SK-N-SH treated with all-trans-retinoic acid at 6 μM for 48 hours (cell line): ENCODE measurements around the gene PLXNB1.

ENCODE experiments used
- ARNTL ChIP-seq: fragments of 450-650 bp; formaldehyde crosslinking; IDR thresholded peaks from 2 replicates; pipeline ENCODE4 v1.5.0; 2020; ENCODE audit warnings: low read depth, mild to moderate bottlenecking, moderate library complexity, borderline replicate concordance
- BACH2 ChIP-seq: fragments of 250-450 bp; sonication (Bioruptor Pico); IDR thresholded peaks from 2 replicates; pipeline ENCODE4 v1.9.0; 2021; ENCODE audit warnings: mild to moderate bottlenecking, borderline replicate concordance
- CSDC2 ChIP-seq: fragments of 250-450 bp; sonication (Bioruptor Pico); IDR thresholded peaks from 2 replicates; pipeline ENCODE4 v1.5.0; 2020; ENCODE audit warnings: mild to moderate bottlenecking, moderate library complexity
- RARB ChIP-seq: fragments of 250-450 bp; sonication (Bioruptor Pico); IDR thresholded peaks from 2 replicates; pipeline ENCODE4 v1.8.0; 2021; ENCODE audit warnings: mild to moderate bottlenecking, moderate library complexity
- SNAI2 ChIP-seq: fragments of 250-450 bp; sonication (Bioruptor Pico); IDR thresholded peaks from 2 replicates; pipeline ENCODE4 v1.5.0; 2020; ENCODE audit warnings: mild to moderate bottlenecking, moderate library complexity
- TOX ChIP-seq: fragments of 250-450 bp; sonication (Bioruptor Pico); IDR thresholded peaks from 2 replicates; pipeline ENCODE4 v1.8.0; 2021; ENCODE audit warnings: mild to moderate bottlenecking, moderate library complexity, borderline replicate concordance
- ZFP3 ChIP-seq: fragments of 250-450 bp; sonication (Bioruptor Pico); IDR thresholded peaks from 2 replicates; pipeline ENCODE4 v1.5.0; 2020; ENCODE audit warnings: mild to moderate bottlenecking, moderate library complexity
- ZFP30 ChIP-seq: fragments of 450-650 bp; formaldehyde crosslinking; IDR thresholded peaks from 2 replicates; pipeline ENCODE4 v1.5.0; 2022; ENCODE audit warnings: mild to moderate bottlenecking, moderate library complexity
- TF ChIP-seq, protein P1 (sequence below): fragments of 250-450 bp; sonication (Bioruptor Pico); IDR thresholded peaks from 2 replicates; pipeline ENCODE4 v1.8.0; 2021; ENCODE audit warnings: low read depth, mild to moderate bottlenecking, moderate library complexity, borderline replicate concordance
- TF ChIP-seq, protein P2 (sequence below): fragments of 250-450 bp; sonication (Bioruptor Pico); IDR thresholded peaks from 2 replicates; pipeline ENCODE4 v1.5.1; 2020; ENCODE audit warnings: low read depth, mild to moderate bottlenecking, moderate library complexity

GRCh38 chr3:48434591-48435222, 4.8 kb upstream of the PLXNB1 start:
- no peak for TF ChIP-seq ZFP30 (CRISPR knock-in tag)
- TF ChIP-seq, protein P1, sequence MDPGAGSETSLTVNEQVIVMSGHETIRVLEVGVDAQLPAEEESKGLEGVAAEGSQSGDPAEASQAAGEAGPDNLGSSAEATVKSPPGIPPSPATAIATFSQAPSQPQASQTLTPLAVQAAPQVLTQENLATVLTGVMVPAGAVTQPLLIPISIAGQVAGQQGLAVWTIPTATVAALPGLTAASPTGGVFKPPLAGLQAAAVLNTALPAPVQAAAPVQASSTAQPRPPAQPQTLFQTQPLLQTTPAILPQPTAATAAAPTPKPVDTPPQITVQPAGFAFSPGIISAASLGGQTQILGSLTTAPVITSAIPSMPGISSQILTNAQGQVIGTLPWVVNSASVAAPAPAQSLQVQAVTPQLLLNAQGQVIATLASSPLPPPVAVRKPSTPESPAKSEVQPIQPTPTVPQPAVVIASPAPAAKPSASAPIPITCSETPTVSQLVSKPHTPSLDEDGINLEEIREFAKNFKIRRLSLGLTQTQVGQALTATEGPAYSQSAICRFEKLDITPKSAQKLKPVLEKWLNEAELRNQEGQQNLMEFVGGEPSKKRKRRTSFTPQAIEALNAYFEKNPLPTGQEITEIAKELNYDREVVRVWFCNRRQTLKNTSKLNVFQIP (CRISPR knock-in tag) = no peak
- no peak for TF ChIP-seq ZFP3 (CRISPR knock-in tag)
- no peak for TF ChIP-seq BACH2
- no peak for TF ChIP-seq TOX
- TF ChIP-seq, protein P2, sequence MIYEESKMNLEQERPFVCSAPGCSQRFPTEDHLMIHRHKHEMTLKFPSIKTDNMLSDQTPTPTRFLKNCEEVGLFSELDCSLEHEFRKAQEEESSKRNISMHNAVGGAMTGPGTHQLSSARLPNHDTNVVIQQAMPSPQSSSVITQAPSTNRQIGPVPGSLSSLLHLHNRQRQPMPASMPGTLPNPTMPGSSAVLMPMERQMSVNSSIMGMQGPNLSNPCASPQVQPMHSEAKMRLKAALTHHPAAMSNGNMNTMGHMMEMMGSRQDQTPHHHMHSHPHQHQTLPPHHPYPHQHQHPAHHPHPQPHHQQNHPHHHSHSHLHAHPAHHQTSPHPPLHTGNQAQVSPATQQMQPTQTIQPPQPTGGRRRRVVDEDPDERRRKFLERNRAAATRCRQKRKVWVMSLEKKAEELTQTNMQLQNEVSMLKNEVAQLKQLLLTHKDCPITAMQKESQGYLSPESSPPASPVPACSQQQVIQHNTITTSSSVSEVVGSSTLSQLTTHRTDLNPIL (CRISPR knock-in tag) = no peak
- TF ChIP-seq CSDC2 (CRISPR knock-in tag) = no peak
- TF ChIP-seq RARB = no peak
- no peak for TF ChIP-seq SNAI2 (CRISPR knock-in tag)
- no peak for TF ChIP-seq ARNTL (CRISPR knock-in tag)
